ENCODE measurements around the gene CHID1. TPM values are rescaled to one million over a fixed set of nuclear protein-coding genes. Genes with fewer than 3 reads are reported as not detected.

CHID1 gene
- total and polyA plus RNA-seq, 8 donors, result 35.4 to 121 (median 52.1) TPM

DNA sequence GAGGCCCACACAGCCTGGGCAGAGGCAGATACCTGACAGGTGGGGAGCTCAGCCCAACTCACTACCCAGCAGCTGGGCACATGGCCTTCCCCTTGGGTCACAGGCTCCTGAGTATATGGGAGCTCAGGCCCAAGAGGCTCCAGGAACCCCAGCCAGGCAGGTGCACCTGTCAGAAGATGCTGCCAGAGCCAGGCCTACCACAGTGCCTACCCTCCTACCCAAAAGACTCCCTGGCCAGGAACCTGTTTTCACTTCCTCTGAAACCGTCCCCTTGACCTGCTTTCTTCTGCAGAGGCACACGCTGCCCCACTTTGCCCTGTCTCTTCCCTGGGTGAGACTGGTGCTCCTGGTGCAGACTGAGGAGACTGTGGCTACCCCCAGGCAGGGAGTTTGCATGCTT is 2.9 kb downstream of the CHID1 start:
- no peak overlapping the region for H3K27ac ChIP-seq
- intact Hi-C loops (cut with DNase I; ENCODE audit: low total_unique reads), result no loop called here
- no peak overlapping the region for H3K4me3 ChIP-seq
- peaks cover 20 to 46% (median 31%) of the 10 kb centered on the region in 4 donors for H3K36me3 ChIP-seq
- no peak for DNase-seq
- no peaks in the 10 kb centered on the region for H3K27me3 ChIP-seq
- no peaks in the 10 kb centered on the region for H3K9me3 ChIP-seq
- peaks cover 12 to 32% (median 30%) of the 10 kb centered on the region in 4 donors for H3K4me1 ChIP-seq
- TF ChIP-seq EP300 (IDR thresholded peaks at IDR 0.05) (no peak), POLR2AphosphoS5 (IDR thresholded peaks at IDR 0.05) (no peak), POLR2A (IDR thresholded peaks at IDR 0.05) (no peak)
- TF ChIP-seq, protein P1, sequence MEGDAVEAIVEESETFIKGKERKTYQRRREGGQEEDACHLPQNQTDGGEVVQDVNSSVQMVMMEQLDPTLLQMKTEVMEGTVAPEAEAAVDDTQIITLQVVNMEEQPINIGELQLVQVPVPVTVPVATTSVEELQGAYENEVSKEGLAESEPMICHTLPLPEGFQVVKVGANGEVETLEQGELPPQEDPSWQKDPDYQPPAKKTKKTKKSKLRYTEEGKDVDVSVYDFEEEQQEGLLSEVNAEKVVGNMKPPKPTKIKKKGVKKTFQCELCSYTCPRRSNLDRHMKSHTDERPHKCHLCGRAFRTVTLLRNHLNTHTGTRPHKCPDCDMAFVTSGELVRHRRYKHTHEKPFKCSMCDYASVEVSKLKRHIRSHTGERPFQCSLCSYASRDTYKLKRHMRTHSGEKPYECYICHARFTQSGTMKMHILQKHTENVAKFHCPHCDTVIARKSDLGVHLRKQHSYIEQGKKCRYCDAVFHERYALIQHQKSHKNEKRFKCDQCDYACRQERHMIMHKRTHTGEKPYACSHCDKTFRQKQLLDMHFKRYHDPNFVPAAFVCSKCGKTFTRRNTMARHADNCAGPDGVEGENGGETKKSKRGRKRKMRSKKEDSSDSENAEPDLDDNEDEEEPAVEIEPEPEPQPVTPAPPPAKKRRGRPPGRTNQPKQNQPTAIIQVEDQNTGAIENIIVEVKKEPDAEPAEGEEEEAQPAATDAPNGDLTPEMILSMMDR (IDR thresholded peaks at IDR 0.05), result no peak
- 83 to 95% (median 94%) methylated on average over 2 of the region's 2 CpGs for WGBS, 5 donors

DNA sequence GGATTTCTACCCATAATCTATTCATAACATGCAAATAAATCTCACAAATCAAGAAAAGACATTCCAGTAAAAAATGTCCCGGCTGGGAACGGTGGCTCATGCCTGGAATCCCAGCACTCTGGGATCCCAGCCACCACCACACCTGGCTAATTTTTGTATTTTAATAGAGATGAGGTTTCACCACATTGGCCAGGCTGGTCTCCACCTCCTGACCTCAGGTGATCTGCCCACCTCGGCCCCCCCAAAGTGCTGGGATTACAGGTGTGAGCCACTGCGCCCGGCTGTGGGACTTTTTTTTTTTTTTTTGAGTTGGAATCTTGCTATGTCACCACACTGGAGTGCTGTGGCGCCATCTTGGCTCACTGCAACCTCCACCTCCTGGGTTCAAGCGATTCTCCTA is 4.7 kb downstream of the CHID1 start:
- Histone ChIP-seq H3K36me3 (peaks cover 37 to 63% (median 48%) of the 10 kb centered on the region in 4 donors), H3K4me1 (peaks cover 8 to 23% (median 21%) of the 10 kb centered on the region in 4 donors), H3K4me3 (no peak overlapping the region), H3K27ac (no peak overlapping the region), H3K27me3 (no peaks in the 10 kb centered on the region), H3K9me3 (no peaks in the 10 kb centered on the region)
- DNase-seq, result no peak
- intact Hi-C loops (cut with DNase I; ENCODE audit: low total_unique reads), result no loop called here
- TF ChIP-seq POLR2AphosphoS5 (IDR thresholded peaks at IDR 0.05), result no peak
- TF ChIP-seq POLR2A (IDR thresholded peaks at IDR 0.05), result no peak
- TF ChIP-seq EP300 (IDR thresholded peaks at IDR 0.05), result no peak
- TF ChIP-seq, protein P1 (IDR thresholded peaks at IDR 0.05), result no peak
- WGBS, 5 donors, result 85 to 90% (median 88%) methylated on average over 7 of the region's 7 CpGs

DNA sequence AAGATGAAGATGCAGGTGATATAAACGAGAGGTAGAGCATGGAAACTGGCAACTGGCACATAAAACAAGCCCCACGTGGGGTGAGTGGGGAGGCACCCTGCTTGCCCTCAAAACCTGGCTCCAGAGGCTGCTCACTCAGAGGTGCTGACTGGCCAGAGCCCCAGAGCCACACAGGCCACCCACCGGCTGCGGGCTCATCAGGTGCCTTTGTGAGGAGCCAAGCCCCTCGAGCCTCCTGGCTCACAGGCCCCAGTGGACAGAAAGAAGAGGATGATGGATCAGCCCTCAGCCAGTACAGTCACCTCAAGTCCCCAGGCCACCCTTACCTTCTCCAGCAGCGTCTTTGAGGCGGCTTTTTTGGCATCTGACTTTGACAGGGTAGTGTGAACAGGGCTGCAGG is 6.2 kb downstream of the CHID1 start:
- H3K4me3 ChIP-seq, result no peak overlapping the region
- peaks cover 52 to 79% (median 63%) of the 10 kb centered on the region in 4 donors for H3K36me3 ChIP-seq
- H3K4me1 ChIP-seq, result peaks cover under 1 to 13% (median 10%) of the 10 kb centered on the region in 4 donors
- no peaks in the 10 kb centered on the region for H3K27me3 ChIP-seq
- no peak overlapping the region for H3K27ac ChIP-seq
- WGBS, 5 donors, result 88 to 96% (median 94%) methylated on average over 6 to 7 of the region's 7 CpGs
- intact Hi-C loops (cut with DNase I; ENCODE audit: low total_unique reads), result no loop called here
- TF ChIP-seq POLR2AphosphoS5 (IDR thresholded peaks at IDR 0.05) (no peak), POLR2A (IDR thresholded peaks at IDR 0.05) (no peak), EP300 (IDR thresholded peaks at IDR 0.05) (no peak)
- TF ChIP-seq, protein P1 (IDR thresholded peaks at IDR 0.05), result no peak
- no peak for DNase-seq
- no peaks in the 10 kb centered on the region for H3K9me3 ChIP-seq

DNA sequence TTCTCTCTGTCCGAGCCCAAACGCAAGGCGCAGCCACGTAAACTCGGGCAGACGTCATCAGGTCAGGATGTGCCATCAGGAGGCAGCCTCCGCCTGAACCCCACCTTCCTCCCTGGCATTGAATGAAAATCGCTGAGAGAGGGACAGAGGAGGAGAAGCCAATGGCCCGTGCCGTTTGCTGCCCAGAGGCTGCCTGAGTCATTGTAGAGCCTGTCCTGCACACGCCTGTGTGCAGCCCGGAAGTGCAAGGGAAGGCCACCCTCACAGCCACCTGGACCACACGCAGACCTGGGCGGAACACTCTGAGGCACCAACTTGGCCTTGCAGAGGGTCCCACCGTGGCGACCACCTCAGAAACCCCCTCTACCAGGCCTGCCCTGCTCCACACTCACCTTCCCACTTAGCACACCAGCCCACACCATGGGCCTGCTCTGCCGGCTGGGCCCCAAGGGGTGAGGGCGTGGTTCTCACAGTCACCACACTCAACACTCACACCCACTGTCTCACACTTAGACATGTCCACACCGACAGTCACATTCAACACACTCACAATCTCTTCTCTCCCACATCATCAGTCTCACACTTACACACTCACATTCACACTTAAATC is 9.1 kb downstream of the CHID1 start:
- TF ChIP-seq, protein P1 (IDR thresholded peaks at IDR 0.05), result no peak
- no peak for TF ChIP-seq POLR2A (IDR thresholded peaks at IDR 0.05)
- no peak overlapping the region for H3K27ac ChIP-seq
- H3K9me3 ChIP-seq, result no peaks in the 10 kb centered on the region
- DNase-seq, result no peak
- H3K4me1 ChIP-seq, result peaks cover 0 to 12% (median 3%) of the 10 kb centered on the region in 4 donors
- no peak overlapping the region for H3K4me3 ChIP-seq
- 91 to 95% (median 94%) methylated on average over 15 to 19 of the region's 19 CpGs for WGBS, 5 donors
- no peaks in the 10 kb centered on the region for H3K27me3 ChIP-seq
- H3K36me3 ChIP-seq, result peaks cover 62 to 78% (median 75%) of the 10 kb centered on the region in 4 donors
- intact Hi-C loops (cut with DNase I; ENCODE audit: low total_unique reads), result no loop called here

Data from stomach (tissue), 9 donors.